RPMI7951 (cell line): ENCODE data around the gene CTTN. TPM values are rescaled to one million over a fixed set of nuclear protein-coding genes. Genes with fewer than 3 reads are reported as not detected.
A peak's percentile ranks its signal among the peaks of the same experiment; 100 is the strongest.
"Not testable (repeated sequence)": the region's sequence is repeated elsewhere in the genome, so short reads cannot be mapped to it uniquely, and the experiment has no call there.

Experiments used
- DNase-seq: peaks from one replicate; pipeline ENCODE4 v3.0.0-alpha.2; 2012; ENCODE audit warnings: low read depth
- total RNA-seq: library from RNA; depleted of rRNA; stranded (reverse); fragments of >200 nt; shearing (Covaris generic); gene quantifications from 2 replicates; pipeline ENCODE4 v1.2.3, GENCODE V29; 2014

CTTN gene
- total RNA-seq, 1 experiment from 2014 or later = 96.7 TPM

DNA sequence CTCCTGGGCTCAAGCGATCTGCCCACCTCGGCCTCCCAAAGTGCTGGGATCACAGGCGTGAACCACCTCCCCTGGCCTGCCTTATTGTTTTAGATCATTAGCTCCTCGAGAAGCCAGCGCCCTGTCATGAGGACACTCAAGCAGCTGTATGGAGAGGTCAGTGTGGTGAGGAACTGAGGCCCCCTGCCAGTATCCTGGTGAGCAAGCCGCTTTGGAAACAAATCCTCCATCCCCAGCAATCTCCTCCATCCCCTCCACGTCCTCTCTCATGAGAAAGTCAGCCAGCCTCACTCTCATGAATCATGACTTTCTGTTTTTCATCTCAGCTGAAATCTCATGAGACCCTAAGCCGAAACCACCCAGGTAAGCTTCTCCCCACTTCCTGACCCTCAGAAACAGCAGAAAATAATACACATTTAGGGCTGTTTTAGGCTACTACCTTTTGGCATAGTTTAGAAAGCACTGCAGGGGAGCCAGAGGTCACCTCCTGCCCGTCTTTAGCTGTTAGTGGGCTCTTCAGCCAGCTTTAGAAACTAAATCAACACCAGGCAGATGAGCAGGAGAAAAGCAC, 56.0 kb downstream of the CTTN start:
- no peak for DNase-seq

DNA sequence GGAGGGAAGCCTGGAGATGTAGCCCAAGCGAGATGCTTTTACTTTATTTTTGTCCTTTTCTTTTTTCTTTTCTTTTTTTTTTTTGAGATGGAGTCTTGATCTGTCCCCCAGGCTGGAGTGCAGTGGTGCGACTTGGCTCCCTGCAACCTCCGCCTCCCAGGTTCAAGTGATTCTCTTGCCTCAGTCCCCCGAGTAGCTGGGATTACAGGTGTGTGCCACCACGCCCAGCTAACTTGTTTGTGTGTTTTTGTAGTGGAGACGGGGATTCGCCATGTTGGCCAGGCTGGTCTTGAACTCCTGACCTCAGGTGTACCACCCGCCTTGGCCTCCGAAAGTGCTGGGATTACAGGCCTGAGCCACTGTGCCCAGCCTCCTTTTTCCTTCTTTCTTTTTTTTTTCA, 56.5 kb downstream of the CTTN start:
- DNase-seq = not testable (repeated sequence)

DNA sequence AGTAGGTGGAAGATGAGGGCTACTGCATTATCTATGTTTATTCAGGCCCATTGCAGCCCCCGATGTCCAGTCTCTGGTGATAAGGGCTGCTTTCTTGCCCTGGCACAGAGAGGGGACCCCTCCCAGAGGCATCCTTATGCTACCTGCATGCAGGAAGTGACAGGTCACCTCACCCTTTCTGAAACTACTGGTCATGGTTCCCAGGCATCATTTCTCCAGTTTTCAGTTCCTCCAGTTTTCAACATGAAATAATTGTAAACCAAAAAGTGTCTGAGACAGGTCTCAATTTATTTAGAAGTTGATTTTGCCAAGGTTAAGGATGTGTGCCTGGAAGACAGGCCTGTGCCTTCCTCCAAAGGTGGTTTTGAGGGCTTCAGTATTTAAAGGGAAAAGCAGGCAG, 57.0 kb downstream of the CTTN start:
- DNase-seq = no peak

DNA sequence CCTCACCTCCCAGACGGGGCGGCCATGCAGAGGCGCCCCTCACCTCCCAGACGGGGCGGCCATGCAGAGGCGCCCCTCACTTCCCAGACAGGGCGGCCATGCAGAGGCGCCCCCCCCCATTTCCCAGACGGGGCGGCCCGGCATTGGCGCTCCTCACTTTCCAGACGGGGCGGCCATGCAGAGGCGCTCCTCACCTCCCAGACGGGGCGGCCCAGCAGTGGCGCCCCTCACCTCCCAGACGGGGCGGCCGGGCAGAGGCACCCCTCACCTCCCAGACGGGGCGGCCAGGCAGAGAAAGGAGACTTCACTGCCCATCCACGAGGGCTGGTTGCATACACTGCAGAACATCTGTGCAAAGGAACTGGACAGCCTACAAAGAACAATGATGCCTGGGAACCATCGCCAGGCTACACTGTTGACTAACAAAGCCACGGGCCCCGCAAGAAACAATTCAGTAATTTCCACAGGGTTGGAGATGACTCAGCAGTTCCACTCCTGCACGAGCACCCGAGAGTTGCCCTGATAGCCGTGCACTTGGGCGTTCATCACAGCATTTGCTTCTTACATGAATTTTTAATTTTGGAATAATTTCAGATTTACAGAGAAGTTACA, 58.7 kb downstream of the CTTN start:
- DNase-seq = peak; percentile 63

DNA sequence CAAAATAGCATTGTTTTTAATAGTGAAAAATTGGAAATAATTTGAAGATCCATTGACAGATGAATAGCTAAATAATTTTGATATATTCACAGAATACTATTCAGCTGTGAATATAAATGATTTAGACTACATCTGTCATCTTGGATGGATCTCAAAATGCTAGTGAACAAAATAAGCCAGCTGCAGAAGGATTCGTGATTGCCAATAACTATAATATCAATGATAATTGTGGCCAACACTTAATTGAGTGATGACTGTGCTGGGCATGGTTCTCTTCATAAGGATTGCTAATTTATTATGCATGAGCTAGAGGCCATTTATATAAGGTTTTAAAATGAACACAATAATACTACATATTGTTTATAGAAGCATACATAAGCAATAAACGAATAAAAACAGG, 60.4 kb downstream of the CTTN start:
- no peak for DNase-seq

DNA sequence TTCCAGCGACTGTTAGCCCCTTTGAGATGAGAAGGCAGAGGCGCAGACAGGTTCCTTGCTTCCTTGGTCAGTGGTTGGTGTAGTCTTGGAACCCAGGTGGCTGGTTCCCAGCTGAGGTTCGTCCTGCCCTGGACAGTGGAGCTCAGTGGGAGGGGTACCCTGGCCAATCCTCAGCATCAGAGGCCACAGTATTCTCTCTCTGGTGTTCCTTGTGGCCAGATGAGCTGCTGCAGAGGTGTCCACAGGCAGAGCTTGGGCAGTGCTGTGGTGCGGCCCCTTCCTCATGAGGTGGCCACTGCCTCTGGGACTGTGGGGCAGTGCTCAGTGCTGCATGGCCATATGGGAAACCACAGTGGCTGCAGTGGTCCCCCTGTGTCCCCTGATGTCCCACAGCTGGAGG, 61.8 kb downstream of the CTTN start:
- DNase-seq = no peak

DNA sequence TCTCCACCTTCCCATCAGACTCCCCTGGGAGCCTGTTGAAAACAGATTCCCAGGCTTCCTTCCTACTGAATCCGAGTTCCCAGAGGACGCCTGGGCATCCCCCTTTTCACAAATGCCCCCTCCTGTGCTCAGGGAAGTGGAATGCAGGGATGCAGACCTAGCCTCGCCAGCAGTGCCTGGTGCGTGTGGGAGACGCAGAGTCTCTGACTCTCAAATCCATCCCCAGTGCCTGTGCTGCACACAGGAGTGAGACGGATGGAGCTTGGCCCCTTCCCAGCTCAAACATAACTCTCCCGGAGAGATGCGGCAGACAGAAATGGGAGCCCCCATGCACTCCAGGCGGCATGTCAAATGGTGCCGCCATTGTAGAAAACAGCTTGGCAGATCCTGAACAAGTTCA, 62.6 kb downstream of the CTTN start:
- DNase-seq = no peak

DNA sequence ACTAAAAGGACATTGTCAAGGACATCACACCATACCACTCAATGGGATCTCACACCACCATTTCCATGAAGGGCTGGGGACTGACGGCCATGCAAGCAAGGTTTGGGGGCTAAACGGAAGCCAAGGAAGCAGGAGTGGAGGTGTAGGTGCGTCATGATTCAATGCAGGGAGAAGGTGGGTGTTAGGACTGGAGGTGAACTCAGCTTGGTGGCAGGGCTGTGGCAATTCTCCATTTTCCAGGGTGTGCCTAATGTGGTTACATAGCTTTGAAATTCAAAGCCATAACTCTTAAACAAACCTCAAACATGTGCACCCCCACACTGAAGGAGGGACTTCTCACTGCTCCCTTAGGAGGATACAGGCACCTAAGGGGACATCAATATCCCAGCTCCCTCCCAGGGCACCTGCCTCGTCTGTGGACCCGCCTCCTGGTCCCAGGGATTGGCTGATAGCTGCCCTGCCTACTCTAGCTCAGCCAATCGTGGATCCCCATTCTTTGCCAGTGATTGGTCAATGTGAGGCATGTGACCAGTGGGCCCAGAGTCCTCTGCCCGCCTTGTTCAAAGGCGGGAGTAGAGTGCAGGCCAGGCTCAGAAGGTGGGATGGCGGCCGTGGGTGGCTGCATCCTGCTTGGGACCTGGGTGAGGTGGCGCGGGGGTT, 64.6 kb downstream of the CTTN start:
- DNase-seq = no peak

DNA sequence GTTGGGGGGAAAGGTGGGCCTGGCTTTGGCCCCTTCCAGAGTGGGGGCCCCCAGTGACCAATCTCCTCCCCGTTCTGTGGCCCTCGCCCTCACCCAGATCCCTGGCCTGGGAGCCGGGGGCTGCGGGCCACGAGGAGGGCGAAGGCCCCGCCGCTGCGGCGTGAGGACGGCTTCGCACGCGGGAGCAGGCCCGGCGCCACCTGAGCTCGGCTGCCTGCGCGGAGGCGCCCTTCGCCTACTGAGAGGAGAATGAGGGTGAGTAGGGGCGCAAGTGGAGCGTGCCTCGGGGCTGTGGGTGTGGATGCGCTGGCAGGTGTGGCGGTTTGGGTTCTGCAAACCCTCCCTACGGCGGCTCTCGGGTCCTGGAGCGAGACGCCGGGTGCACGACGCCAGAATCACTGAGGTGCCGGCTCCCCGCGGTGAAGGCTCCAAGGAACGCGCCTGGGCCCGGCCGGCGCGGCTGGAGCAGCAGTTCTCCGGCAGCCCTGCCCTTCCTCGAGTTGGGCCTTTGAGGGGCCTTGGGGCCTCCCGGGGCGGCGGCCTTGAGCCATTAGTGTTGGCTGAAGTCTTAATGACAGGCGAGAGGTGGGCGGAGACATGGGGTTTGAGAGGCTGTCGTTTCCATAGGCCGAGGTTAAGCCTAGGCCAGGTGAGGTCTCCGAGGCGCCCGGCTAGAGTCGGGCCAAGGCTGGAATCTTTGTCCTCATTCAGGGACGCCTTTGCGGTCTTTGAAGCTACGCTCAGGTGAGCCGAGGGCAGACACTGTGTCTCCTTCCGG, 65.3 kb downstream of the CTTN start:
- no peak for DNase-seq

DNA sequence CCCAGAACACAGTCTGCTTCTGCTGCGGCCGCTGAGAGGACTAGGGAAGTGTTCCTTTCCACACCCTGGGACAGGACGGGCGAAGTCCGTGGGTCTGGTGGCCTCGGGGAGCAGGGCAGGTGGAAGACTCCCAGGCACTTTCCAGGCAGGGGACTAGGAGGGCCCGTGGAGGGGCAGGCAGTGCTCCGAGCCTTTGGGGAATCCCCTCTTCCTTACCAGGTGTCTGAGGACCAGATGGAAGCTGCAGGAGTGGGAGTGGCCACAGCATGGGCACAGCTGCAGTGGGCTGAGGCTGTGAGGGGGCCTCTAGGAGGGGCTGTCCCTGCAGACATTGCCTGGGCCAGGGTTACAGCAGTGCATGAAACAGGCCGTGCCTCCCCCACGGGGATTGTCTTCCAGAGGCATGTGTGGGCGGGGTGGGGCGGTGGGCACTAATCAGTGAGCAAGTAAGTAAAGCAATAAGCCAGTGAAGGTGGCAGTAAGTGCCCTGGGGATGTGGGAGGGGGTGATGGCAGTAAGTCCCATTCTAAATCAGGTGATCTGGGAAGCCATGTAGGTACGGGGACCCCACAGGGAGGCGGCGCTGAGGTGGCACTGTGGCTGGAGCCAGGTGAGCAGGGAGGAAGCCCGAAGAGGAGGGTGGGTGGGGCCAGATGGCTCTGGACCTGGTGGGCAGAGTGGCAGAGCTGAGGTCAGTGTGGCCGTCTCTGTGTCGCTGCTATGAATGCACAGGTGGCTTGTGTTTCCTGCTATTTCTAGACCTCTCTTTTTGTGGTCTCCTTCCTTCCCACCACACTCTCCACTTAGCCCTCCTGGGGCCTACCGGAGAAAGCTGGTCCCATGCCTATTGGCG, 66.4 kb downstream of the CTTN start:
- no peak for DNase-seq

DNA sequence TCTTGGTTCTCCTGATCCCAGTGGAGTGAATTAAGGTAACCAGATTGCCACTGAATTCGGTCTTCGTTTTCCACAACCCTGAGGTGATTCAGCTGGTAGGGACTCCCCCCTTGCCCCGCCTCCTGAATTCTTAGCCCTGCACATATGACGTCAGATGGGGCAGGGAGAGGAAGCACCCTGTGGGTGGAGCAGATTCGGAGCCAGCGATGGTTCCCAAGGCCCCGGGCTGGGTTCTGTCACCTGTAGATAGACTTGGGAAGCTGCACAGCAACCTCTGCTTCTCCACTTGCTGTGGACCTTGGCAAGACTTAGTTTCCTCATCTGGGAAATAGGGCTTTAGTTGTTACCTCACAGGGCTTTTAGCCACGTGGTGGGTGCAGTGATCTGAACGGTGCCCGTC, 67.8 kb downstream of the CTTN start:
- peak; percentile 21 for DNase-seq

DNA sequence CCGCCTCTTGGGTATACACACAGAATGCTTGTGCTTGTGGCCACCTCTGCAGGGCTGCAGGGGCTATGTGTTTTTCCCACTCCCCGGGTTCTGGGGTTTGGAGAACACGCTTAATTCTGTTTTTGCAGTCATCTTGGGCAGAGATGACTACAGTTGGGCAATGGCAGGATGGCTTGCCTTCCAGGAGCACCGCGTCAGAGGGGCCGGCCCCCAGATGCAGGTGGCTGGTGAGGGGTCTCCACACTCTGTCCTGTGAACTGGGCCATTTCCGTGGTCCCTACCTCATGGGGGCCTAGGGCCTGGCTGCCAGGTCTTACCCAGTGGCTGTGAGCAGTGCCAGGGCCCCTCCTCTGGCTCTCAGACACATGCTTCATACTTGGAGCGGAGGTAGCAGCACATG, 68.3 kb downstream of the CTTN start:
- DNase-seq = no peak

DNA sequence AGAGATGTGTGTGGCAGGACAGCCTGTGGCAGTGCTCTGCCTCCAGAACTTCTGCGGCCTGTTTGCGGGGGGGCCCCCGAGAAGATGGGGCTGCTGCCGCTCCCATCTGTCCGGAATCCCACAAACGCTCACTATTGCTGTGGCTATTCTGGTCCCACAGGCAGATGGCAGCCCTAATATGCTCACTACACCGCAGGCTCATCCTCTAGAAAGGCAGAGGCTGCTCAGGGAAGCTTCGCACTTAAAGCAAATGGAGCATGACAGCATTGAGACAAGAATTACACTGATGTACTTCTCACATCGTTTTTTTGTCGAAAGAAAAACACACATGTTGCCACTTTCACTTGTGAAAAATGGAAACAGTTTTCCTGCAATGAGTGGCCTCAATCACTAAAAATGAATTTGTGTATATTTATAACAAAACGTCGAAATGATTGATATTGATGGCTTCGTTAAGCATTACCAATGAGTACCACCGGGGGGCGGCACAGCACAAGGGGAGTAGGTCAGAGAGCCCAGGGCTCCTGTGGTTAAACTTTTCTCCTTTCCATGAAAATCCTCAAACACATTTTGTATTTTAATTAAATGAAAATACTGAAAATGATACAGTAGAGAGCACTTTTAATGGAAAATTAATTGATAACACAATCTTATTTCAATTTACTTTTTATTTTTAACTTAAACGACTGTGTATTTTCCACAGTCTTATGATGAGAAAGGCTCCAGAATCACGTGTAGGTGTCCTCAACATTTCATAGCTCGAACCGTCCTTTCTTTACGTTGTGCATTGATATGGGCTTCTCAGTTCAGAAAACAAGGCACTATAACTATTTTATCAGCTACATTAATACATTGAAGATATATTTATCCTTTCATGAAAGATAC, 69.1 kb downstream of the CTTN start:
- DNase-seq = peak; percentile 39

DNA sequence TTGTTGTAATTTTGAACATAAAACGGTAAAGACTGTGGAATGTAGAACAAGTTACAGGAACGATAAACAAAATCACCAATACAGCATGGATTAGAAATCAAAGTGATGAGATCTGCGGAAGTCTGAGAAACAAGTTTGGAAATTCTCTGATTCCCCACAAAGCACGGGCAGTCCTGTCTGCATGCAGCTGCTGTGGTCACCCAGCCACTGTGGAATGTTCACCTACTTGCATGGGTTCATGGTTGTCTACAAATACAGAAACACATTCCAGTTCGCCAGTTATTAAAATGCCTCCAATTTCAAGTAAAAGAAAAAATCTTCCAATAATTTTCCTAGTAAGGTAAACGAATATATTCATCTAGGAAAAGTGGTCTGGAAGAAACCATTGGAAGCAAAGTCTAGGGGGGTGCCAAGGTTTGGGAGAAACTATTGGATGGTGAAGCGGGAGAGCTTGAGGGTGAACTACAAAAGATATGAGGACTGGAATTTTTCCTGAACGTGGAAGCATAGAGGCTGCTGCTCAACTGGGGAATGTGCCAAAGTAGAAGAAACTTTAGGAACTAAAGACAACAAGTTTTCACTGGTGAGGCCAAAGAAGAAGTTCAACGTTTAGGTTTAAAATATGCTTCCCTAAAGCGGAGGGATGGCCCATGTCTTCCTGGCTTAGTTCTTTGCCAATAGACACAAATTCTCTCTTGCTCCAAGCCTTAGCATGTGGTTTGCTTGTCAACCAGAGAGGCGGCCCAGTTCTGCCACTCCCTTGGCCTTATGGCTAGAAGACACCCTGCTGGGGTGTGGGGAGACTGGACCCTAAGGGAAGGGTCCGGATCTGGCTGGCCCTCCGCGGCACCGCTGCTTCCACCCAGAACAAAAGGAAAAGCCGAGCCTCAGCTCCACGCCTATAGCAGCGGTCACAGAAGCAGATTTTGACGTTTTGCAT, 70.2 kb downstream of the CTTN start:
- DNase-seq = no peak

DNA sequence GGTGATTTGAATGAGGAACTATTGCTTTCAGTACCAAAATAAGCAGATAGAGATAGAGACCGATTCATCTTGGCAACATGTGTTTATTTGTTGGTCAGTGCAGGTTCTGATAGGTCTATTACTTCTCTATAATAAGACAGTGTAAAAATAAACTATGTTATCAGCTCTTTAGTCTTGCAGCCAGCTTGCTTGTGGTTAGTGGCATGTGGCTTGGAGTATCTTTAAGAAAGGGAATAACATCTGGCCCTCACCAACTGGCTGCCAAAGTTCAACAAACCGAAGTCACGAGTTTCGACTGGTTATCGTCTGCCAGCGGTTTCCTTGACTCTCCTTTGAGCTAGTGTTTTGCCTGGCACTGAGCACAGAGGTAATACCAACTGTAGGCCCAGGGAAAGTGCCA, 71.8 kb downstream of the CTTN start:
- DNase-seq = peak; percentile 88

DNA sequence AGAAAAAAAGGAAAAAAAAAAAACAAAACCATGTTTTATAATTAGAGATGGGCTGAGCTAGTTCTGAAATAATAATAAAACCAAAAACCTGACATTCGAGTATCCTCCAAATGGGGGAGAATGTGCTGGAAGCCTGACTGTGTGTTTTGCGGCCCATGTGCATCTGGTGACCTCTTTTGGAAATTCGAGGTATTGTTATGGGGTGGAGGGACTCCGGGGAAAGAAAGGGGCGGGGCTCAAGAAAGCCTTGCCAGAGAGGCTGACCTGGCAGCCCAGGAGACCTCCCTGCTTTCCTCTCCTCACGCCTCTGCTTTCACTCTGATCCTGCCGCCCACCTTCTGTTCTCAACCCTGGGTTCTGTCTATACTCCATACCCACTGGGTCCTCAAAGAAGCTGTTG, 72.9 kb downstream of the CTTN start:
- DNase-seq = peak; percentile 33

DNA sequence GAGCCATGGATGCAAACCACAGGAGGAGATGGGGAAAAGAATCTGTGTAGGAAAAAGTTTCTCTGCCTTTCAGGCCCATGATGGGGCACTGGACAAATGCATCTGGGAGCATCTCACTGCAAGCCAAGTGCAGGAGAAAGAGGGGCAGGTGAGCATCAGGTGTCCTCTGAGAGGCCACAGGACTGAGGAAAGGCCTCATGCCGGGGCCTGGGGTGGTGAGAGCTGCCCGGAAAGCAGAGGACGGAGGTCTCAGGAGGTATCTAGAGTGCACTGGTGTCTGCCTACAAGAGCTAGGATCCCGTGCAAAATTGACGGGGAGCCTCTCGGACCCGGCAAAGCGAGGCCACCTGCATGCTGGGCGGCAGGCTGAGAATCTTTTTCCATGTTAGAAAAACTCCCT, 73.9 kb downstream of the CTTN start:
- DNase-seq = no peak

DNA sequence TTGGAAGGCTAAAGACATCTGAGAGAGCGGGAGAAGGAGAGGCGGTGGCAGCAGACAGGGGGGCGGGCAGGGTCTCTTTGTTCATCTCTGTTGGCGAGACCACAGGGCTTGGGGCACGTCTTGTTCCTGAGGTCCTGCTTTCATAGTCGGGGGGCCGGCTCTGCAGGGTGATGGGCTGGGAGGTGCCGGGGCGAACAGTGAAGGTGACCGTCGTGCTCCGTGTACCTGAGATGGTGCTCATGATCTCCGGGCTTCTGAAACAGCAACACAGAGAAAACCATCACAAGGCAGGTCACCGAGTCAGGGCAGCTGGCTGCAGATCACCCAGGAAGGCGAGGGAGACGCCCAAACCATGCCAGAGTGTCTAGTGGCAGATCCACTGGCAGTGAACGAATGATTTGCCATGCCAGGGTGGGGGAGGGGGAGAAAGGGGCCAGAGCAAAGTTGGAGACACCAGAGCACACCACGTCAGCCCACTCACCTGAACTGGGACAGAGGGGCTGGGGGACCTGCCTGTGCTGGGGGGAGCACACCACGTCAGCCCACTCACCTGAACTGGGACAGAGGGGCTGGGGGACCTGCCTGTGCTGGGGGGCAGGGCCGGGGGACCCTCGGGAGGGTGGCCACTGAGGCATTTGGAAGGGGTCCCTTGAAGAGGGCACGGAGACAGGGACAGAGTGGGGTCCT, 75.0 kb downstream of the CTTN start:
- DNase-seq = no peak
